ENCODE data around the gene INHBA.

INHBA gene

DNA sequence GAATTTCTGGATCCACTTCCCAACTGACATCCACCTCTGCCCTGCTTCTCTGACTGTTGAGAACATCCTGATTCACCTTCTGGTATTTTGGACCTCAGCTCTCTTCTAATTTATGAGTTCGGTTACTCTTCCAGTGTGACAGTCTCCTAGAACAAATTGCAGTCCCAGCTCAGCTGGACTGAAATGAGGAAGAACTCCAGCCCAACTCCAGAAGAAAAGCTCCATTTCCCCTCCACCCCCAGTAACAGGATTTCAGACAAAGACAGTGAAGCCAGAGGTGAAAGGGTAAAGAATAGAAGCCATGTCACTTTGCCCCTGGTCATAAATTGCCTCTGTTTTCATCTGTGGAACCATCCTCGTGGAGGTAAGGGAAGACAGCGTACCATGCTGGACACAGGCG is 26.2 kb upstream of the INHBA start:
- no peak for TF ChIP-seq EZH2 (IDR thresholded peaks at IDR 0.05; ENCODE audit: borderline replicate concordance, low read length)
- TF ChIP-seq, protein P1, sequence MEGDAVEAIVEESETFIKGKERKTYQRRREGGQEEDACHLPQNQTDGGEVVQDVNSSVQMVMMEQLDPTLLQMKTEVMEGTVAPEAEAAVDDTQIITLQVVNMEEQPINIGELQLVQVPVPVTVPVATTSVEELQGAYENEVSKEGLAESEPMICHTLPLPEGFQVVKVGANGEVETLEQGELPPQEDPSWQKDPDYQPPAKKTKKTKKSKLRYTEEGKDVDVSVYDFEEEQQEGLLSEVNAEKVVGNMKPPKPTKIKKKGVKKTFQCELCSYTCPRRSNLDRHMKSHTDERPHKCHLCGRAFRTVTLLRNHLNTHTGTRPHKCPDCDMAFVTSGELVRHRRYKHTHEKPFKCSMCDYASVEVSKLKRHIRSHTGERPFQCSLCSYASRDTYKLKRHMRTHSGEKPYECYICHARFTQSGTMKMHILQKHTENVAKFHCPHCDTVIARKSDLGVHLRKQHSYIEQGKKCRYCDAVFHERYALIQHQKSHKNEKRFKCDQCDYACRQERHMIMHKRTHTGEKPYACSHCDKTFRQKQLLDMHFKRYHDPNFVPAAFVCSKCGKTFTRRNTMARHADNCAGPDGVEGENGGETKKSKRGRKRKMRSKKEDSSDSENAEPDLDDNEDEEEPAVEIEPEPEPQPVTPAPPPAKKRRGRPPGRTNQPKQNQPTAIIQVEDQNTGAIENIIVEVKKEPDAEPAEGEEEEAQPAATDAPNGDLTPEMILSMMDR (IDR thresholded peaks at IDR 0.05; ENCODE audit: low read length): no peak
- Histone ChIP-seq H3K36me3 (ENCODE audit: insufficient read depth, low read length) (no peaks in the 10 kb centered on the region), H3F3A (ENCODE audit: insufficient read depth, low read length) (no peaks in the 10 kb centered on the region), H2AFZ (ENCODE audit: low read length) (no peak overlapping the region), H3K27me3 (ENCODE audit: insufficient read depth, low read length) (no peaks in the 10 kb centered on the region), H3K9me3 (ENCODE audit: low read length) (no peaks in the 10 kb centered on the region), H3K4me2 (ENCODE audit: low read length) (no peak overlapping the region), H3K79me2 (ENCODE audit: insufficient read depth, low read length) (no peaks in the 10 kb centered on the region), H4K20me1 (ENCODE audit: insufficient read depth, low read length) (no peaks in the 10 kb centered on the region), H3K4me3 (ENCODE audit: low read depth, low read length, poor library complexity, severe bottlenecking) (no peak overlapping the region), H3K27ac (ENCODE audit: low read depth, low read length, poor library complexity, severe bottlenecking) (no peak overlapping the region), H3K4me1 (ENCODE audit: insufficient read depth, low read length, severe bottlenecking) (no peaks in the 10 kb centered on the region), H3K9me2 (ENCODE audit: low read depth, low read length) (no peaks in the 10 kb centered on the region), H3K9ac (ENCODE audit: low read length) (no peak overlapping the region)

DNA sequence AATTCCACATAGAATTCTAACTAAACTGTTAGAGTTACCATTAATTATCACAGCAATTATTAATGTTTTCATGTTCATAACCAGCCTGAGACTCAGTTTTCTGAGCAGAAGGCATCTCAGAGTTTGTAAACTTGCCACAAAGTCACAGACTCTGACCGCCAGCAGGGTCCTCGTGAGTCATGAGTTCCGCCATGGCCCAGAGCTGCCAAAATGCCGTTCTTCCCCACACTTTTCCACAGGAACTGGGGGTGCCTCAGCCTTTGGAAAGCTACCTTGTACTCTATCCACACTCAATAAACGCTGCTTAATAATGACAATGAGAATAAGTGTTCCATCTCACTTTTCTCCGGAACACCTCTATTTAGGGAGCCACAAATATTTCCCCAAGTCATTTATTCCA is 22.1 kb upstream of the INHBA start:
- no peaks in the 10 kb centered on the region for H3K27me3 ChIP-seq (ENCODE audit: insufficient read depth, low read length)
- no peaks in the 10 kb centered on the region for H3K36me3 ChIP-seq (ENCODE audit: insufficient read depth, low read length)
- no peak overlapping the region for H3K4me3 ChIP-seq (ENCODE audit: low read depth, low read length, poor library complexity, severe bottlenecking)
- no peak overlapping the region for H3K27ac ChIP-seq (ENCODE audit: low read depth, low read length, poor library complexity, severe bottlenecking)
- no peaks in the 10 kb centered on the region for H3K4me1 ChIP-seq (ENCODE audit: insufficient read depth, low read length, severe bottlenecking)
- H3K9me3 ChIP-seq (ENCODE audit: low read length): no peaks in the 10 kb centered on the region
- H3K9me2 ChIP-seq (ENCODE audit: low read depth, low read length): no peaks in the 10 kb centered on the region
- no peaks in the 10 kb centered on the region for H3F3A ChIP-seq (ENCODE audit: insufficient read depth, low read length)
- no peak overlapping the region for H3K9ac ChIP-seq (ENCODE audit: low read length)
- no peaks in the 10 kb centered on the region for H3K79me2 ChIP-seq (ENCODE audit: insufficient read depth, low read length)
- no peak overlapping the region for H2AFZ ChIP-seq (ENCODE audit: low read length)
- H3K4me2 ChIP-seq (ENCODE audit: low read length): no peak overlapping the region
- no peak for TF ChIP-seq EZH2 (IDR thresholded peaks at IDR 0.05; ENCODE audit: borderline replicate concordance, low read length)
- TF ChIP-seq, protein P1 (IDR thresholded peaks at IDR 0.05; ENCODE audit: low read length): no peak
- no peaks in the 10 kb centered on the region for H4K20me1 ChIP-seq (ENCODE audit: insufficient read depth, low read length)

DNA sequence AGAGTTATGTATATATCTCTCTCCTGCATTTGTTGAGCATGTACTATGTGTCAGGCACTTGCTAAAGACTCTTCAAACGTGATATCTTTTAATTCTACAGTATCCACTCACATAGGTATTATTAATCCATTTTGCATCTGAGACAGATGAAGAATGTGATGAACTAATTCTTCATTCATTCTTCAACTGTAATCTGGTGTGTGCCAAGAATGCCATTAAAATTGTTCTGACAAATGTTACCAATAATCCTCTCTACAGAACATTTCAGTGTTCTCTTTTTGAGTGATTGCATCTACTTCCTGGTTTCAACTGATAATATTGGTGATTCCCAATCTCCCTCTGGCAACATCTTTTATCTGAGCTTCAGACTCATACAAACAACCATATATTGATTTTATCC is 18.0 kb upstream of the INHBA start:
- no peaks in the 10 kb centered on the region for H3K79me2 ChIP-seq (ENCODE audit: insufficient read depth, low read length)
- no peak overlapping the region for H2AFZ ChIP-seq (ENCODE audit: low read length)
- TF ChIP-seq, protein P1 (IDR thresholded peaks at IDR 0.05; ENCODE audit: low read length): no peak
- no peak for TF ChIP-seq EZH2 (IDR thresholded peaks at IDR 0.05; ENCODE audit: borderline replicate concordance, low read length)
- no peak overlapping the region for H3K9ac ChIP-seq (ENCODE audit: low read length)
- H4K20me1 ChIP-seq (ENCODE audit: insufficient read depth, low read length): no peaks in the 10 kb centered on the region
- H3K27ac ChIP-seq (ENCODE audit: low read depth, low read length, poor library complexity, severe bottlenecking): no peak overlapping the region
- H3K27me3 ChIP-seq (ENCODE audit: insufficient read depth, low read length): no peaks in the 10 kb centered on the region
- H3K4me3 ChIP-seq (ENCODE audit: low read depth, low read length, poor library complexity, severe bottlenecking): no peak overlapping the region
- no peak overlapping the region for H3K4me2 ChIP-seq (ENCODE audit: low read length)
- no peaks in the 10 kb centered on the region for H3K36me3 ChIP-seq (ENCODE audit: insufficient read depth, low read length)
- no peaks in the 10 kb centered on the region for H3F3A ChIP-seq (ENCODE audit: insufficient read depth, low read length)
- no peaks in the 10 kb centered on the region for H3K4me1 ChIP-seq (ENCODE audit: insufficient read depth, low read length, severe bottlenecking)
- no peaks in the 10 kb centered on the region for H3K9me3 ChIP-seq (ENCODE audit: low read length)
- H3K9me2 ChIP-seq (ENCODE audit: low read depth, low read length): no peaks in the 10 kb centered on the region
